GM12872 (cell line): ENCODE results near the gene DGKA.

ENCODE experiments used
- CTCF ChIP-seq: IDR thresholded peaks from 3 replicates; pipeline ENCODE4 v1.5.1; 2011; ENCODE audit warnings: low read depth, mild to moderate bottlenecking, low read length, moderate library complexity; ENCODE audit not compliant: insufficient read depth

Gene DGKA

GRCh38 chr12:55930771-55931316 lies at the start of gene DGKA:
Gene DGKA (plus strand): TSS chr12:55931162. CDS start chr12:55936504, 5,342 bp downstream.
- TF ChIP-seq CTCF = peak; percentile 70

GRCh38 chr12:55885113-55885512 lies 45.8 kb upstream of the DGKA start:
- no peak for TF ChIP-seq CTCF

DNA sequence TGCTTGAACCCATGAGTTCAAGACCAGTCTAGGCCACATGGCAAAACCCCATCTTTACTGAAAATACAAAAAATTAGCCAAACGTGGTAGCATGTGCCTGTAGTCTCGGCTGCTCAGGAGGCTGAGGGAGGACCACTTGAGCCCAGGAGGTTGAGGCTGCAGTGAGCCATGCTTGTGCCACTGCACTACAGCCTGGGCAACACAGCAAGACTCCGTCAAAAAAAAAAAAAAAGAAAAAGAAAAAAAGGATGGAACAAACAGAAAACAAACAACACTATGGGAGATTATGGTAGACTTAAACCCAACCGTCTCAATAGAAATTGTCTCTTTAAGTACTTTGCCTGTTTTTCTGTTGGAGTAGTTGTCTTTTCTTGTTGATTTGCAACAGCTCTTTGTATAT lies 39.7 kb upstream of the DGKA start:
- no peak for TF ChIP-seq CTCF

DNA sequence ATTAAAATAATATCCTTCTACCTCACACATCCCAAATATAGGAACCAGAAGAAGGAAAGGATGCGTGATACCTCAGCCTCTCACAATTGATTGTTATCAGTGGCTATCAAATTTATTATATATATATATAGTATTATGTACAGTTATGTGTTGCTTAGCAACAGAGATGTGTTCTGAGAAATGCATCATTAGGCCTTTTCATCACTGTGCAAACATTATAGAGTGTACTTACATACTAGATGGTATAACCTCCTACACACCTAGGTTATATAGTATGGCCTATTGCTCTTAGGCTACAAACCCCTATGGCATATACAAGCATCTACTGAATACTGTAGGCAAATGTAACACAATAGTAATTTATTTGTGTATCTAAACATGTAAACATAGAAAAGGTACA lies 37.2 kb upstream of the DGKA start:
- no peak for TF ChIP-seq CTCF

DNA sequence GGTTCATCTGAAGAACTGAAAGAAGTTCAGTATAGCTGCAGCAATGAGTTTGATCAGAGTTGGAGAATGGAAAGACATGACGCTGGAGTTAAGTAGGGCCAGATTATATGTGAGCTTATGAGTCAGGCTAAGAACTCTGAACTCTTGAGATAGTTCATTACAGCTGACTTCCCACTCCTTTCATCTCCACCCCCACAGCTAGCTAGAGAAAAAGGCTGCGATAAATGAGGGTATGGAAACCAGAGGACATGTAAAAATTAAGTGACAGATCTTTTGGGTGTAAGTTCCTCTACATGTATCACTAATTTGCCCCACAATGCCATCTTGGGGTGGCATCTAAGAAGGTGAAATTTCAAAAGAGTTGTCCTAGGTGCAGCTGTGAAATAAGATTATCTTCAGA lies 31.9 kb upstream of the DGKA start:
- TF ChIP-seq CTCF = no peak

GRCh38 chr12:55901881-55902490 lies 29.0 kb upstream of the DGKA start:
- TF ChIP-seq CTCF = no peak

GRCh38 chr12:55906056-55906455 lies 24.9 kb upstream of the DGKA start:
- no peak for TF ChIP-seq CTCF
